GM23338 (cell line): ENCODE data around the gene SCGB1A1. TPM values are rescaled to one million over a fixed set of nuclear protein-coding genes. Genes with fewer than 3 reads are reported as not detected.

Experiments used
- ATAC-seq: fragments of 200-7000 bp; cut with Tn5 transposase; 3 replicates; pipeline ENCODE4 v1.9.1; 2020
- DNase-seq: peaks from one replicate; pipeline ENCODE4 v3.0.0-alpha.2; 2015; ENCODE audit warnings: low spot score
- H2AFZ ChIP-seq: fragments of 200-600 bp; sonication (generic); 2 replicates; pipeline ENCODE4 v1.8.0; 2016; ENCODE audit warnings: antibody characterized with exemption, mild to moderate bottlenecking, moderate library complexity
- H3F3A ChIP-seq: fragments of 200-600 bp; sonication (generic); replicated peaks from 2 replicates; pipeline ENCODE4 v1.8.0; 2017; ENCODE audit warnings: antibody characterized with exemption, mixed run types, low read depth
- H3K27ac ChIP-seq: fragments of 200-600 bp; sonication (generic); 2 replicates; pipeline ENCODE4 v1.6.1; 2016; ENCODE audit warnings: low read depth
- H3K27me3 ChIP-seq: fragments of 200-600 bp; sonication (generic); 2 replicates; pipeline ENCODE4 v1.8.0; 2016; ENCODE audit warnings: mild to moderate bottlenecking, mixed run types, moderate library complexity; ENCODE audit not compliant: insufficient read depth
- H3K36me3 ChIP-seq: fragments of 200-600 bp; sonication (generic); 2 replicates; pipeline ENCODE4 v1.8.0; 2016; ENCODE audit warnings: mild to moderate bottlenecking; ENCODE audit not compliant: insufficient read depth
- H3K4me1 ChIP-seq: fragments of 200-600 bp; sonication (generic); 2 replicates; pipeline ENCODE4 v1.8.0; 2016; ENCODE audit warnings: mild to moderate bottlenecking, moderate library complexity; ENCODE audit not compliant: insufficient read depth
- H3K4me2 ChIP-seq: fragments of 200-600 bp; sonication (generic); 2 replicates; pipeline ENCODE4 v1.7.1; 2017; ENCODE audit warnings: mixed run types
- H3K4me3 ChIP-seq: fragments of 200-600 bp; sonication (generic); 2 replicates; pipeline ENCODE4 v1.6.1; 2016; ENCODE audit warnings: mixed run types
- H3K79me2 ChIP-seq: fragments of 200-600 bp; sonication (generic); replicated peaks from 2 replicates; pipeline ENCODE4 v1.8.0; 2017; ENCODE audit warnings: mild to moderate bottlenecking; ENCODE audit not compliant: insufficient read depth
- H3K9me2 ChIP-seq: fragments of 200-600 bp; sonication (generic); 2 replicates; pipeline ENCODE4 v1.8.0; 2017; ENCODE audit not compliant: insufficient read depth
- H4K20me1 ChIP-seq: fragments of 200-600 bp; sonication (generic); replicated peaks from 2 replicates; pipeline ENCODE4 v1.8.0; 2017; ENCODE audit warnings: mild to moderate bottlenecking; ENCODE audit not compliant: insufficient read depth
- H3K27ac Mint-ChIP-seq: 2 replicates; pipeline ENCODE4 v1.8.0; 2020; ENCODE audit warnings: inconsistent platforms, mild to moderate bottlenecking, moderate library complexity, mixed read lengths
- H3K27me3 Mint-ChIP-seq: 3 replicates; pipeline ENCODE4 v1.8.0; 2022; ENCODE audit warnings: low read depth, mild to moderate bottlenecking, moderate library complexity, mixed read lengths, inconsistent platforms; ENCODE audit not compliant: insufficient read depth, poor library complexity
- H3K36me3 Mint-ChIP-seq: 3 replicates; pipeline ENCODE4 v1.8.0; 2021; ENCODE audit warnings: low read depth, mild to moderate bottlenecking, inconsistent platforms, moderate library complexity, mixed read lengths
- H3K4me1 Mint-ChIP-seq: 3 replicates; pipeline ENCODE4 v1.8.0; 2020; ENCODE audit warnings: mild to moderate bottlenecking, inconsistent platforms, mixed read lengths
- H3K4me3 Mint-ChIP-seq: 3 replicates; pipeline ENCODE4 v1.8.0; 2021; ENCODE audit warnings: moderate library complexity, mild to moderate bottlenecking, inconsistent platforms, mixed read lengths
- H3K9me3 Mint-ChIP-seq: 3 replicates; pipeline ENCODE4 v1.8.0; 2020; ENCODE audit warnings: moderate library complexity, mild to moderate bottlenecking, inconsistent platforms, mixed read lengths
- CREB1 ChIP-seq: fragments of 250-450 bp; sonication (Bioruptor Pico); IDR thresholded peaks from 2 replicates; pipeline ENCODE4 v1.5.0; 2020; ENCODE audit warnings: low read depth, mild to moderate bottlenecking, moderate library complexity
- CTCF ChIP-seq, 2 experiments: fragments of 200-600 bp in 1 of 2; sonication (generic) in 1 of 2; conservative IDR thresholded peaks; 2 replicates each; pipeline versions ENCODE4 v1.5.1 to v1.6.1; 2016 to 2017; ENCODE audit warnings: antibody characterized with exemption in 2 of 2, low read depth in 2 of 2, mild to moderate bottlenecking in 2 of 2, moderate library complexity in 1 of 2
- ETS1 ChIP-seq: IDR thresholded peaks from 2 replicates; pipeline ENCODE4 v1.6.1; 2016; ENCODE audit warnings: antibody characterized with exemption
- EZH2 ChIP-seq: fragments of 200-600 bp; sonication (generic); IDR thresholded peaks from one replicate; pipeline ENCODE4 v1.8.0; 2017; ENCODE audit warnings: antibody characterized with exemption, mild to moderate bottlenecking, low read depth; ENCODE audit not compliant: unreplicated experiment
- EZH2phosphoT487 ChIP-seq: fragments of 200-600 bp; sonication (generic); IDR thresholded peaks from one replicate; pipeline ENCODE4 v1.8.1; 2018; ENCODE audit warnings: antibody characterized with exemption; ENCODE audit not compliant: unreplicated experiment
- JUNB ChIP-seq: IDR thresholded peaks from one replicate; pipeline ENCODE4 v1.6.1; 2016; ENCODE audit warnings: antibody characterized with exemption; ENCODE audit not compliant: unreplicated experiment
- NANOG ChIP-seq: IDR thresholded peaks from 2 replicates; pipeline ENCODE4 v1.6.1; 2016; ENCODE audit warnings: antibody characterized with exemption, borderline replicate concordance
- POLR2AphosphoS5 ChIP-seq: IDR thresholded peaks from 2 replicates; pipeline ENCODE4 v1.6.1; 2016; ENCODE audit warnings: antibody characterized with exemption, low read depth
- REST ChIP-seq: IDR thresholded peaks from one replicate; pipeline ENCODE4 v1.6.1; 2018; ENCODE audit warnings: antibody characterized with exemption; ENCODE audit not compliant: unreplicated experiment
- STAT1 ChIP-seq: IDR thresholded peaks from one replicate; pipeline ENCODE4 v1.6.1; 2016; ENCODE audit warnings: antibody characterized with exemption; ENCODE audit not compliant: unreplicated experiment
- ZNF114 ChIP-seq: fragments of 250-450 bp; sonication (Bioruptor Pico); IDR thresholded peaks from 2 replicates; pipeline ENCODE4 v1.5.0; 2020; ENCODE audit warnings: mild to moderate bottlenecking, moderate library complexity
- ZNF331 ChIP-seq: fragments of 250-450 bp; sonication (Bioruptor Pico); IDR thresholded peaks from 2 replicates; pipeline ENCODE4 v1.5.0; 2020; ENCODE audit warnings: low read depth, mild to moderate bottlenecking, moderate library complexity
- ZNF462 ChIP-seq: fragments of 250-450 bp; sonication (Bioruptor Pico); IDR thresholded peaks from 2 replicates; pipeline ENCODE4 v1.5.0; 2020; ENCODE audit warnings: mild to moderate bottlenecking, moderate library complexity
- polyA plus RNA-seq: library from polyadenylated mRNA; unstranded; fragments of >200 nt; fragmentation: Nextera tagmentation; extraction: Ambion mirVana; gene quantifications from 2 replicates; pipeline ENCODE4 v1.2.1, GENCODE V29; 2016
- total RNA-seq: library from RNA; depleted of rRNA; stranded (reverse); fragments of >200 nt; shearing (Covaris generic); gene quantifications from 2 replicates; pipeline ENCODE4 v1.2.3, GENCODE V29; 2014

SCGB1A1 gene
- total and polyA plus RNA-seq, 2 experiments from 2014 or later: not detected

GRCh38 chr11:62432695-62433094 is 13.9 kb downstream of the SCGB1A1 start:
- peaks cover 7% of the 10 kb centered on the region; the same call in 1 of the 3 replicates for H3K4me1 Mint-ChIP-seq
- no peaks in the 10 kb centered on the region; the same call in 2 of the 3 replicates for H3K36me3 Mint-ChIP-seq
- no peak overlapping the region for H3K4me3 Mint-ChIP-seq
- H3K9me2 ChIP-seq: no peaks in the 10 kb centered on the region
- H3K9me3 Mint-ChIP-seq: peaks cover 3% of the 10 kb centered on the region; the same call in 1 of the 3 replicates
- H3K27me3 Mint-ChIP-seq: peaks cover 9% of the 10 kb centered on the region
- no peak overlapping the region for H3K4me2 ChIP-seq
- no peak overlapping the region for H2AFZ ChIP-seq
- no peaks in the 10 kb centered on the region for H3K79me2 ChIP-seq
- no peaks in the 10 kb centered on the region for H4K20me1 ChIP-seq
- TF ChIP-seq CTCF (conservative IDR thresholded peaks at IDR 0.05; ENCODE audit: low read depth in 2 of 2) (no peak), EZH2 (no peak), ZNF462 (CRISPR knock-in tag) (no peak), NANOG (no peak), ZNF331 (CRISPR knock-in tag) (no peak), REST (no peak), STAT1 (no peak), CREB1 (CRISPR knock-in tag) (no peak), EZH2phosphoT487 (no peak), JUNB (no peak), ZNF114 (no peak), POLR2AphosphoS5 (no peak), ETS1 (no peak)
- H3F3A ChIP-seq: 0 out of 2 replicates have a peak, but pooled peaks cover 4% of the 10 kb centered on the region
- H3K27ac ChIP-seq: no peak overlapping the region
- H3K4me3 ChIP-seq: no peak overlapping the region
- DNase-seq (no peak), ATAC-seq (no peak)
- H3K4me1 ChIP-seq: no peaks in the 10 kb centered on the region
- no peaks in the 10 kb centered on the region for H3K36me3 ChIP-seq
- H3K27ac Mint-ChIP-seq: no peak overlapping the region
- H3K27me3 ChIP-seq: no peaks in the 10 kb centered on the region
